ENCODE results near the gene CADPS. TPM values are rescaled to one million over a fixed set of nuclear protein-coding genes. Genes with fewer than 3 reads are reported as not detected.

The CADPS gene
- total RNA-seq, 1 donor: 3.7 TPM

DNA sequence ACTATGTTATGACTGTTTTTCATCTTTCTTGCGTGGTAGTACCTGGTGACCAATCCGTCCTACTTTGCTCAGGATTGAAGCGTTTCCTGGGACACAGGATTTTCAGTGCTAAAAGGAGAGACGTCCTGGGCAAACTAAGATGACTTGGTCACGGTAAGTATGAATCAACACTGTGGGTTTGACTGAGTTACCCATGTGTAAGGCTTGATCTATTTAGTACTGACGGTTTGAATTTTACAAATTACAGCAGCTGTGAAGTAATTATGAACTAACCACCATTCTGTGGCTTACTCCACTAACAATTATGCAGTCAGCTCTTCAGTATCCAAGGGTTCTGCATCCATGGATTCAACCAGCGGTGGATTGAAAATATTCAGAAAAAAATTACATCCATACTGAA is 328.9 kb downstream of the CADPS start:
- TF ChIP-seq, protein P1, sequence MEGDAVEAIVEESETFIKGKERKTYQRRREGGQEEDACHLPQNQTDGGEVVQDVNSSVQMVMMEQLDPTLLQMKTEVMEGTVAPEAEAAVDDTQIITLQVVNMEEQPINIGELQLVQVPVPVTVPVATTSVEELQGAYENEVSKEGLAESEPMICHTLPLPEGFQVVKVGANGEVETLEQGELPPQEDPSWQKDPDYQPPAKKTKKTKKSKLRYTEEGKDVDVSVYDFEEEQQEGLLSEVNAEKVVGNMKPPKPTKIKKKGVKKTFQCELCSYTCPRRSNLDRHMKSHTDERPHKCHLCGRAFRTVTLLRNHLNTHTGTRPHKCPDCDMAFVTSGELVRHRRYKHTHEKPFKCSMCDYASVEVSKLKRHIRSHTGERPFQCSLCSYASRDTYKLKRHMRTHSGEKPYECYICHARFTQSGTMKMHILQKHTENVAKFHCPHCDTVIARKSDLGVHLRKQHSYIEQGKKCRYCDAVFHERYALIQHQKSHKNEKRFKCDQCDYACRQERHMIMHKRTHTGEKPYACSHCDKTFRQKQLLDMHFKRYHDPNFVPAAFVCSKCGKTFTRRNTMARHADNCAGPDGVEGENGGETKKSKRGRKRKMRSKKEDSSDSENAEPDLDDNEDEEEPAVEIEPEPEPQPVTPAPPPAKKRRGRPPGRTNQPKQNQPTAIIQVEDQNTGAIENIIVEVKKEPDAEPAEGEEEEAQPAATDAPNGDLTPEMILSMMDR (IDR thresholded peaks at IDR 0.05; ENCODE audit: insufficient read depth, low read length): no peak
- DNase-seq (ENCODE audit: low read depth): no peak
- no peak overlapping the region for H3K4me3 ChIP-seq (ENCODE audit: low read depth, low read length)

DNA sequence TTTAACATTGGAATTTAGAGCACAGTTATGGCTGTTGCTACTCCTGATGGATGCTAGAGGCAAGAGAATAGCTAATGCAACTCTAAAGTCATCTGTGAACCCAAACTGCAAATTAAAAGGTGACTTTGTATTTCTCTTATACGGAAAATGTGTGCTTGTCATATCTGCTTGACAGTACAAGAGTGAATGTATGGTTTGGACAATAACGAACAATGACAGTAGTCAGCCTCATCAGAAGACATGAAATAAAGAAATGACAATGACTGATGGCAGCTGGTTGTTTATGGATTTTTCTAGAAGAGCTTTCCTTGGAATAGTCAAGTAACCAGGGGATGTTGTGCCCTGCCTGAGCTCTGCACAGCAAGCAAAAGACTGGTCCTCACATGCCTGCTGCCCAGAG is 333.0 kb downstream of the CADPS start:
- DNase-seq (ENCODE audit: low read depth): no peak
- TF ChIP-seq, protein P1 (IDR thresholded peaks at IDR 0.05; ENCODE audit: insufficient read depth, low read length): no peak
- H3K4me3 ChIP-seq (ENCODE audit: low read depth, low read length): no peak overlapping the region

DNA sequence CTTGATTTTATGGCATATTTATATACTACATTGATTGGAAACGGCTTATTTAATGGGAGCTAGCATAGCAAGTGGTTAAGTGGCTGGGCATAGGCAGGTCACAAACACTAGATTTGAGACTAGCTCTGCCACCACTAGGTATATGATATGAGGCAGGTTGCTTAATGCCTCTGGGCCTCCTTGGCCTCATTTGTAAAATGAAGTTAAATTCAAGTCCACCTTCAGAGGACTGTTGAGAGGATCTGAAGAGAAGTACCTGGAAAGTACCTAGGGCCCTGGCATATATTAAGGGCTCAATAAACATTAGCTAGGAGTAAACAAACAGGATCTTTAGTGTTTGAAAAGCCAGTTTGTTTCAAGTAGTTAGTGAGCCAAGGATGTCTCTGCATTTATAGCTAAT is 335.5 kb downstream of the CADPS start:
- no peak for DNase-seq (ENCODE audit: low read depth)
- TF ChIP-seq, protein P1 (IDR thresholded peaks at IDR 0.05; ENCODE audit: insufficient read depth, low read length): no peak
- no peak overlapping the region for H3K4me3 ChIP-seq (ENCODE audit: low read depth, low read length)

DNA sequence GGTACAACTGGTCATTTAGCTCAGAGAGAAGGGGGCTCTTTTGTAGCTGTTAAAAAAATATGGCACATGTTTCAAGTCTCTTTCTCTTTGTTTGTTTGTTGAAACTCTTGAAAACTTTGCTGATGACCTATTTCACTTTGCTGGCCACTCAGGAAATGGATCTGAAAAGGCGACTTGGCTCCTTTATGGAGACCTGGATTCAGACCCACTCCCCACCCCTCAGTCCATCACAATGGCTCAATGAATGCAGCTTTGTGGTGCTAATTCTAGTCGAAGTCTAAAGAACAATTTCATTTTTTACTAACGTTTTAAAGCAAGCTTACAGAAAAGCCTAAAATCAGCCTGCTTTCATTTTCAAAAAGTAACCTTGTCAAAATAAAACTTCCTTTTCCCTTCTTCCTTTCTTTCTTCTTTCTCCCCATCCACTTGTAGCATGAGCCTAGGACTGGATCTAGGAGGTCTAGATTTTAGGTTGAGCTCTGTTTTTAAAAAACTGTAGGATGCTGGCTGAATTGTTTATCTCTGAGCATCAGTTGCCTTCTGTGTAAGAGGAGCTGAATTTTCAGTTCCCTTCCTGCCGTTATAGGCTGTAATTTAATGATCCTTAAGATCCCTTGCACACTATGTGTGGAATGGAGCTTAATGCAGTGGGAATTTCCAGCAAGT is 336.4 kb downstream of the CADPS start:
- TF ChIP-seq, protein P1 (IDR thresholded peaks at IDR 0.05; ENCODE audit: insufficient read depth, low read length): no peak
- DNase-seq (ENCODE audit: low read depth): no peak
- no peak overlapping the region for H3K4me3 ChIP-seq (ENCODE audit: low read depth, low read length)

DNA sequence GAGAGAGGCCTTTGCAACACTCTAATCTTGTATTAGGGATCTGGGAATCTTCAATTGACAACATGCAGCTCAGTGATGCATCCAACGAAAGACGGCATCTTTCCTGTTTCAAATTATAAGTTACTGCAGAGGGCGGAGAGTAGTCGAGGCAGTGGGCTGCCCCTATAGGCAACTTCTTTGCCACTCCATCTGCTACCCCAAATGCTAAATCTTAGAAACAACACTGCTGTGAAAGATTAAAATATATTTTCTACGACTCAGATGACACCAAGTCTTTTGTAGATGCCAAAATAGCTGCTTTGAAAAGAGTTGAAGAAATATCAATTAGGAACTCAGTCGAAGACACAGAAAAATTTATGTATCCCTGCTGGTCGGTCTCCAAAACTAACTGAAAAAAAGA is 340.9 kb downstream of the CADPS start:
- no peak overlapping the region for H3K4me3 ChIP-seq (ENCODE audit: low read depth, low read length)
- DNase-seq (ENCODE audit: low read depth): no peak
- TF ChIP-seq, protein P1 (IDR thresholded peaks at IDR 0.05; ENCODE audit: insufficient read depth, low read length): no peak

DNA sequence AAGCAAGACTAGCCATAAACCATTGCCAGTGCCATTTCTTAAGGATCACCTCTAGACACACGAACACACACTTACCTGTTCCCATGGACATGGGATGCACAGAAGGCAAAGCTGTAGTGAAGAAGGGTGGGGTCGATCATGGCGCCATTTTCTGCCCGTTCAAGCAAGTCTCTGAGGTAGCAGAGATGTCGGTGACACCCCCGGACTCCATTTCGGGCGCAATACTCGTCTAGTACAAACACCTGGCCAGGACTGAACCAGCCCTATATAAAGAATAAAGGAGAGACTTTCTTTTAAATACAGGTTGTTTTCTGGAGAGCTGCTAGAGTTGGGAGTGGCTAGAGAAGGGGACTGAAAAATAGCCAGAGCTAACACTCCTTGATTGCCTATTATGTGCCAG is 342.4 kb downstream of the CADPS start:
- TF ChIP-seq, protein P1 (IDR thresholded peaks at IDR 0.05; ENCODE audit: insufficient read depth, low read length): no peak
- no peak overlapping the region for H3K4me3 ChIP-seq (ENCODE audit: low read depth, low read length)
- no peak for DNase-seq (ENCODE audit: low read depth)

DNA sequence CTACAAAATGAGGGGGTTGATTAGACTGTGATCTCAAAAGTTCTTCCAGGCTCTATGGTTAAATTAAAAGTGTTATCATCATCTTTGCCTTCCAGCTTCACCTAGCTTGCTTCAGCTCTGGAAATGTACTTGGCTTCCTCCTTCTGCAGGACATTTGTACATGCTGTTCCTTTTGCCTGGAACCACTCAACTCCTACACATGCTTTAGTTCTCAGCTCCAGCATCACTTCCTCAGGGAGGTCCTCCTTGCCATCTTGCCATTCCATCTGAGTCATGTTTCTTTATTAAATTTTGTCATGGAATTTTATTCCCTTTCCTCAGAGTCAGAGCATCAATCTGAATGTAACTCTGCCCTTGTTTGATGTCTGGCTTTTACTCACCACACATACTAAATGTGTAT is 343.2 kb downstream of the CADPS start:
- no peak overlapping the region for H3K4me3 ChIP-seq (ENCODE audit: low read depth, low read length)
- TF ChIP-seq, protein P1 (IDR thresholded peaks at IDR 0.05; ENCODE audit: insufficient read depth, low read length): no peak

More for the DNA sequence above, 343.2 kb downstream of the CADPS start:
- DNase-seq (ENCODE audit: low read depth): no peak

All from fibroblast of the aortic adventitia (primary cell).